Fibroblast of mammary gland (primary cell): ENCODE data around the gene CFAP161.
A peak's percentile ranks its signal among the peaks of the same experiment; 100 is the strongest.

Experiments used
- DNase-seq: peaks from one replicate; pipeline ENCODE4 v3.0.0-alpha.2; 2010; ENCODE audit warnings: low read depth
- H3K4me3 ChIP-seq: 2 replicates; pipeline ENCODE4 v1.5.1; 2011; ENCODE audit warnings: low read depth, mild to moderate bottlenecking, low read length, moderate library complexity; ENCODE audit not compliant: control insufficient read depth
- CTCF ChIP-seq: conservative IDR thresholded peaks from 2 replicates; pipeline ENCODE4 v1.5.1; 2011; ENCODE audit warnings: low read depth, low read length, inconsistent platforms; ENCODE audit not compliant: control insufficient read depth, insufficient read depth

CFAP161 gene

GRCh38 chr15:81088470-81089013 lies 45.5 kb upstream of the CFAP161 start:
- no peak for DNase-seq
- TF ChIP-seq CTCF: no peak
- H3K4me3 ChIP-seq: no peak overlapping the region

- no peak for TF ChIP-seq CTCF
- H3K4me3 ChIP-seq: peak overlapping the region; percentile 19
- peak; percentile 98 for DNase-seq
Measured at GRCh38 chr15:81091889-81092558, 42.0 kb upstream of the CFAP161 start.

- no peak overlapping the region for H3K4me3 ChIP-seq
- DNase-seq: no peak
Measured at GRCh38 chr15:81092559-81092902, 41.5 kb upstream of the CFAP161 start.

GRCh38 chr15:81093961-81094360 lies 40.1 kb upstream of the CFAP161 start:
- no peak for TF ChIP-seq CTCF
- no peak overlapping the region for H3K4me3 ChIP-seq
- no peak for DNase-seq

More at GRCh38 chr15:81092559-81092902, 41.5 kb upstream of the CFAP161 start:
- no peak for TF ChIP-seq CTCF

GRCh38 chr15:81095690-81096365 lies 38.2 kb upstream of the CFAP161 start:
- TF ChIP-seq CTCF: no peak
- no peak for DNase-seq
- H3K4me3 ChIP-seq: no peak overlapping the region

- H3K4me3 ChIP-seq: no peak overlapping the region
- DNase-seq: no peak
- no peak for TF ChIP-seq CTCF
Measured at GRCh38 chr15:81096398-81096797, 37.7 kb upstream of the CFAP161 start.
